Activated naive CD4-positive, alpha-beta T cell treated with anti-CD3 and anti-CD28 coated beads, Interleukin-2, amount 10 ng/mL, durations not matched to agents 7 days and 5 days (primary cell): ENCODE data around the gene CDK5RAP2.
A peak's percentile ranks its signal among the peaks of the same experiment; 100 is the strongest.
"Not testable (repeated sequence)": the region's sequence is repeated elsewhere in the genome, so short reads cannot be mapped to it uniquely, and the experiment has no call there.

Experiments
- CTCF ChIA-PET: fragments of 350-600 bp; sonication (Branson Sonifier 250); formaldehyde crosslinking; loops from one replicate; lab custom pipeline; 2021; ENCODE audit warnings: antibody characterized with exemption; lab: Charles Lee
- DNase-seq: peaks from one replicate; pipeline ENCODE4 v3.0.0-alpha.2; 2020
- H3K27ac Mint-ChIP-seq: one replicate; pipeline ENCODE4 v1.8.0; 2021; ENCODE audit warnings: mild to moderate bottlenecking, moderate library complexity, mixed read lengths
- H3K27me3 Mint-ChIP-seq: one replicate; pipeline ENCODE4 v1.8.0; 2021; ENCODE audit warnings: mild to moderate bottlenecking, mixed read lengths
- H3K36me3 Mint-ChIP-seq: one replicate; pipeline ENCODE4 v1.8.0; 2021; ENCODE audit warnings: mixed read lengths
- H3K4me1 Mint-ChIP-seq: one replicate; pipeline ENCODE4 v1.8.0; 2021; ENCODE audit warnings: mixed read lengths
- H3K4me3 Mint-ChIP-seq: one replicate; pipeline ENCODE4 v1.8.0; 2021; ENCODE audit warnings: mild to moderate bottlenecking, moderate library complexity, mixed read lengths
- H3K9me3 Mint-ChIP-seq: one replicate; pipeline ENCODE4 v1.8.0; 2021; ENCODE audit warnings: mixed read lengths

The CDK5RAP2 gene

DNA sequence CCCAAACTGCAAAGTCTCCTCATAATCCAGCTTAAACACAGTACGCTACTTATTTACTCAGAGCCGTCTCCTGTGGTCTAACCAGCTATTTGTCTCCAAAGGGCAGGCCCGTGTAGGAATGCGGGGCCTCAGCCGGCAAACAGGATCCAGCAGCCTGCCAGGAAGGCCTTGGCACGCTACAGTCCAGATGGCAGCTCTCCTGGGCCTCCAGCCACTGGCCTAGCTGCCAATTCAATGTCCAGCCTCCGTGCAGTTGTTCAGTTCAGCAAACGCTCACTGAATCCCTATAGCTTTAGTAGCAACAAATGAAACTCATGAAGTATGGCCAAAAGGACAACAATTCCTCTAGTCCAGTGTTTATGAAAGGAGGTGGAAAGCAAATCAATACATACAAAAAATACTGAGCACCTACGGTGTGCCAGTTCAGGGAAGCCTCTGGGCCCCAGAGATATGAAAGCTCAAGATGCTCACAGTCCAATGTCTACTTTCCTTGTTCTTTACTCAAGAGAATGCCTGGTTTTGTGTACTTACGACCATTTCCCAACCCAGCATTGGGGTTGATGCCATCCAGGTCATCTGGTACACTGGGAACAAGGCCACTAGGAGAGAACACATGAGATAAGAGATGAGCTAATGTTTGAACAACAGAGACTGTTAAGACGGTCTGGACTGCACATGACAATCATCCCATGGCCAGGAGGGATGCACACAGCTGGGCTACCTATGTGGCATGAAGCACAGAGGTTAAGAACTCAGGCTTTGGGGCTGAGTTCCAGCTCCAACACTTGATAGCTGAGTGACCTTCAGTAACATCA lies 8.3 kb downstream of the CDK5RAP2 start:
- no peak for DNase-seq

GRCh38 chr9:120570296-120570695 lies 9.7 kb downstream of the CDK5RAP2 start:
- DNase-seq = no peak
- Mint-ChIP-seq H3K9me3 (no peaks in the 10 kb centered on the region), H3K4me3 (no peak overlapping the region), H3K27me3 (no peaks in the 10 kb centered on the region), H3K36me3 (peaks cover 45% of the 10 kb centered on the region), H3K27ac (no peak overlapping the region), H3K4me1 (no peaks in the 10 kb centered on the region)
- CTCF ChIA-PET = no interaction called here

More for the DNA sequence above, 8.3 kb downstream of the CDK5RAP2 start:
- Mint-ChIP-seq H3K4me3 (no peak overlapping the region), H3K4me1 (peaks cover 9% of the 10 kb centered on the region), H3K27me3 (no peaks in the 10 kb centered on the region), H3K9me3 (no peaks in the 10 kb centered on the region), H3K27ac (no peak overlapping the region), H3K36me3 (peaks cover 48% of the 10 kb centered on the region)
- CTCF ChIA-PET = no interaction called here

DNA sequence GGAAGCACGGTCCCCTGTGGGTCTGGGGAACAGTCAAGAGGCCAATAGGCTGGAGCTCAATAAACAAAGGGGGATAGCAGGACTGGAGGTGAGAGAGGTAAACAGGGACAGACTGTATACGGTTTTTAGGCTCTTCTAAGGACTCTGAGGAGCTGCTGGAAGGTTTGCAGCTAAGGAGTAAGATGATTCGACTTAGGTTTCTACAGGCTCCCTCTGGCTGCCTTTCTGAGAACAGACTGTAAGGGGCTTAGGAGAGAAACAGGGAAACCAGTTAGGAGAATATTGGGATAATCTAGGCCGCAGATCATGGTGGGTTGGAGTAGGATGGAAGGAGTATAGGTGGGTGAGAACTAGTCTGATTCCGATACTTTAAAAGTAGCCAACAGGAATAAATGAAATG lies 10.4 kb downstream of the CDK5RAP2 start:
- DNase-seq = no peak
- H3K36me3 Mint-ChIP-seq = peaks cover 52% of the 10 kb centered on the region
- CTCF ChIA-PET = no interaction called here
- no peaks in the 10 kb centered on the region for H3K27me3 Mint-ChIP-seq
- H3K4me3 Mint-ChIP-seq = no peak overlapping the region
- H3K27ac Mint-ChIP-seq = no peak overlapping the region
- no peaks in the 10 kb centered on the region for H3K9me3 Mint-ChIP-seq
- H3K4me1 Mint-ChIP-seq = no peaks in the 10 kb centered on the region

- DNase-seq = no peak
- CTCF ChIA-PET = no interaction called here
- Mint-ChIP-seq H3K27me3 (no peaks in the 10 kb centered on the region), H3K9me3 (no peaks in the 10 kb centered on the region), H3K36me3 (peaks cover 55% of the 10 kb centered on the region), H3K4me3 (no peak overlapping the region), H3K27ac (no peak overlapping the region), H3K4me1 (no peaks in the 10 kb centered on the region)
These were observed 11.2 kb downstream of the CDK5RAP2 start for GRCh38 chr9:120568816-120569215.

DNA sequence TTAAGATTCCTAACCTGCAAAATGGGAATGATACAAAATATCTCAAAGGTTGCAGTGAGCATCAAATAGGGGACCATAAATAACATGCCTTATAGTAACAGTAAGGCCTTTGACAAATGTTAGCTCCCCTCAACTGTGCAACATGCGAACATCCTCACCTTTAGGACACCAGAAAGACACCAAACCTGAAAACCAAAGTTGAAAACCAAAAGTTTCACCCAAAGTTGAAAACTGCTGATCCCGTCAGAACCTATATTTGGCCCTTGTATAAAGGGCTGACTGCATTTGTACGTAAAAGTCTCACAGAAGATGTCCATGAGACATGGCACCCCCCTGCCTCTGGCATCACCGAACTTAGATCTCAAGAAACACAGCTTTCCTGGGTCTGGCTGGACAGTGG lies 12.1 kb downstream of the CDK5RAP2 start:
- Mint-ChIP-seq H3K4me3 (no peak overlapping the region), H3K36me3 (peaks cover 60% of the 10 kb centered on the region), H3K27me3 (no peaks in the 10 kb centered on the region), H3K4me1 (no peaks in the 10 kb centered on the region), H3K9me3 (no peaks in the 10 kb centered on the region), H3K27ac (no peak overlapping the region)
- DNase-seq = no peak
- CTCF ChIA-PET = no interaction called here

DNA sequence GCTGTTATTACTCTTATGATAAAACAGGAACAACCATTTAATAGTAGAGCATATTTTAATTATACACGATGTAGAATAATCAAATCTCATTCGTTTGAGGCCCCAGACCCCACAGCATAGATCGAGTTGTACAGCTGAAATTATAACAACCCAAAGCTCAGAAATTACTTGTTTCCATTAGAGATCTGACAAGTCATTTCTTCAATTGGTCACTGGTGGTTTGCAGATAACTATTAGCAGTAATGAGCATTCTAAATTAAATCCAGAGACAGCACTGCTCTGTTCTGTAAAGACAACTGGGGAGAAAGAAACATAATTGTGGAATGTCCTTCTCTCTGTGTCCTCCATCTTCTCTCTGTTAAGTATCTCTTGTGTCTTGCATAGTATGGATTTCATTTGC lies 12.9 kb downstream of the CDK5RAP2 start:
- no peak overlapping the region for H3K27ac Mint-ChIP-seq
- no peak for DNase-seq
- CTCF ChIA-PET = no interaction called here

GRCh38 chr9:120564589-120564988 lies 15.4 kb downstream of the CDK5RAP2 start:
- H3K27me3 Mint-ChIP-seq = no peaks in the 10 kb centered on the region
- DNase-seq = no peak
- H3K4me3 Mint-ChIP-seq = no peak overlapping the region
- no peaks in the 10 kb centered on the region for H3K9me3 Mint-ChIP-seq
- no peaks in the 10 kb centered on the region for H3K4me1 Mint-ChIP-seq
- CTCF ChIA-PET = no interaction called here
- no peak overlapping the region for H3K27ac Mint-ChIP-seq
- H3K36me3 Mint-ChIP-seq = peaks cover 62% of the 10 kb centered on the region

More for the DNA sequence above, 12.9 kb downstream of the CDK5RAP2 start:
- Mint-ChIP-seq H3K9me3 (no peaks in the 10 kb centered on the region), H3K27me3 (no peaks in the 10 kb centered on the region), H3K36me3 (peaks cover 65% of the 10 kb centered on the region), H3K4me3 (no peak overlapping the region), H3K4me1 (no peaks in the 10 kb centered on the region)

DNA sequence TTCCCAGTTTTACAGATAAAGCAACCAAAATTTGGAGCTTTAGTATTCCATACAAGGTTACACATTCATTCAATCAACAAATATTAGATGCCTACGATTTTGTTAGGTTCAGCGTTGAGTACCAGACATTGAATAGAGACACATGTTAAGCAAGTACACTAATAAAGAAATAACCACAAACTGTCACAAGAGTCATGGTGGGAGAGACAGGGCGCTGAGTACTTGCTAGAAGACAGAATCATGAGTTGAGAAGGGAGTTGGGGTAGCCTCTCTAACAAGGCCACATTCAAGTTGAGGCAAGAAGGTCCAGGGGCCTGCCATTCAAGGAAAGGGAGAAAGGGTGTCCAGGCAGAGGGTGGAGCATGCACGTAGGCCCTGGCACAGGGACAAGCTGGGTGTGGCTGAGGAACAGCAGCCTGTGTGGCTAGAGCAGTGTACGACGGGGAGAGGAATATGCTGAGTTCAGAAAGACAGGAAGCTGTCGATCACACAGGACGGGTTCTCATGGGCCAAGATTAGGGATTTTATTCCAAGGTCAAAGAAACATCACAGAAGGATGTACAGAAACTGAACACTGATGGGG lies 17.0 kb downstream of the CDK5RAP2 start:
- no peaks in the 10 kb centered on the region for H3K4me1 Mint-ChIP-seq
- peaks cover 59% of the 10 kb centered on the region for H3K36me3 Mint-ChIP-seq
- H3K27me3 Mint-ChIP-seq = no peaks in the 10 kb centered on the region
- CTCF ChIA-PET = no interaction called here
- no peak overlapping the region for H3K27ac Mint-ChIP-seq
- no peaks in the 10 kb centered on the region for H3K9me3 Mint-ChIP-seq
- H3K4me3 Mint-ChIP-seq = no peak overlapping the region
- DNase-seq = no peak

DNA sequence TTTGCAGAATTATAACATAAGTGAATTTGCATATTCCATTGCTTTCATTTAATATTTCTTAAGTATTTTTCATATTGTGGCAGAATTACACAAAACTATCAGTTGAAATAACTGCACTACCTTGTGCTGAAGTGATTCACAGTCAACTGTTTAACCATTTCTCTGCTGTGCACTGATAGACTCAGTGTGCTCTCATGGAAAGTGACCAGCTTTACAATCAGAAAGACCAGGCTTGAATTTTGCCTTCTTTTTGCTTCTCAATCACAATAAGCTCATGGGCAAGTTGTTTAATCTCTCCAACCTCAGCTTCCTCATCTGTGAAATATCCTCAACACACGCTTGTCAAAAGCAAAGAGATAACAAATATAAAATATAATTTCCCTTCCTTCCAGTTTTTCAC lies 18.3 kb downstream of the CDK5RAP2 start:
- no peak for DNase-seq
- CTCF ChIA-PET = no interaction called here
- Mint-ChIP-seq H3K27me3 (no peaks in the 10 kb centered on the region), H3K36me3 (peaks cover 56% of the 10 kb centered on the region), H3K4me3 (no peak overlapping the region), H3K4me1 (no peaks in the 10 kb centered on the region), H3K27ac (no peak overlapping the region), H3K9me3 (no peaks in the 10 kb centered on the region)

DNA sequence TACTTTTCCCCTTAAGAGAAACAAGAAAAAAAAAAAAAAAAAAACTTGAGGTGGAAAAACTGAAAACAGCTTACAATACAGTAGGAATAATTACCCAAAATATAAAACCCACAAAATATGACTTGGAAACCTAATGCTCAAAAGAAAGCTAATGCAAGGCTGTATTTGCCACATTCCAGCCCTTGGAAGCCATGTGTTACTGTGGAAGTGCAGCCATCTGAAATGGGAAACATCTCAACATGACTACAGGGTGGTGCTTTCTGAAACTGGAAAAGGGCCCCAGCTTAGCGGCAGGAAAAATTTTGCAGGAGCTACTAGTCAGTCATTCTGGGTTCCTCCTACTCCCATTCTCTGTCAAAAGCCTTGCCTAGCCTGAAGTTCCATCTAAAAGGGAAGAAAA lies 20.4 kb downstream of the CDK5RAP2 start:
- DNase-seq = no peak
- Mint-ChIP-seq H3K4me3 (no peak overlapping the region), H3K4me1 (no peaks in the 10 kb centered on the region), H3K36me3 (peaks cover 55% of the 10 kb centered on the region), H3K27me3 (no peaks in the 10 kb centered on the region), H3K9me3 (no peaks in the 10 kb centered on the region), H3K27ac (no peak overlapping the region)
- CTCF ChIA-PET = interaction anchor here (0.7 to 0.8 kb wide), 2 partner anchors 16 to 19 kb away, joined by 3 read pairs; no protein-coding TSS in a partner anchor

GRCh38 chr9:120558454-120558853 lies 21.5 kb downstream of the CDK5RAP2 start:
- CTCF ChIA-PET = no interaction called here
- DNase-seq = no peak
- no peaks in the 10 kb centered on the region for H3K27me3 Mint-ChIP-seq
- no peaks in the 10 kb centered on the region for H3K4me1 Mint-ChIP-seq
- H3K36me3 Mint-ChIP-seq = peaks cover 54% of the 10 kb centered on the region
- H3K9me3 Mint-ChIP-seq = no peaks in the 10 kb centered on the region
- H3K4me3 Mint-ChIP-seq = no peak overlapping the region
- H3K27ac Mint-ChIP-seq = peak overlapping the region; percentile 12

GRCh38 chr9:120557205-120557604 lies 22.8 kb downstream of the CDK5RAP2 start:
- Mint-ChIP-seq H3K27me3 (no peaks in the 10 kb centered on the region), H3K27ac (no peak overlapping the region), H3K9me3 (no peaks in the 10 kb centered on the region), H3K36me3 (peaks cover 49% of the 10 kb centered on the region), H3K4me1 (no peaks in the 10 kb centered on the region), H3K4me3 (no peak overlapping the region)
- DNase-seq = no peak
- CTCF ChIA-PET = no interaction called here

- CTCF ChIA-PET = no interaction called here
- Mint-ChIP-seq H3K27me3 (no peaks in the 10 kb centered on the region), H3K36me3 (peaks cover 46% of the 10 kb centered on the region), H3K27ac (no peak overlapping the region), H3K4me3 (no peak overlapping the region), H3K4me1 (no peaks in the 10 kb centered on the region), H3K9me3 (no peaks in the 10 kb centered on the region)
- DNase-seq = no peak
These were observed 23.2 kb downstream of the CDK5RAP2 start for GRCh38 chr9:120556775-120557174.

DNA sequence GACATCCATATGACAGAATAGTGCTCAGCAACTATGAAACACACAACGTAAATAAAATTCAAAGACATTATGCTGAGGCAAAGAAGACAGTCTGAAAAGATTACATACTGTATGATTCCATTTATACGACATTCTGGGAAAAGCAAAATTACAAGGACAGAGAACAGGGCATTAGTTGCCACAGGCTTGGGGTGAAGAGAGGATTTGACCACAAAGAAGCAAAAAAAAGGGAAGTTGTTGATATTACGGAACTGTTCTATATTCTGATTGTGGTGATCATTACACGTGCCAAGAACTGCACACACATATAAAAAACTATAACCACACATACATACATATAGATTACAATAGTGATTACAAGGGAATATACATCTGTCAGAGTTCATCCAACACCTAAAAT lies 24.1 kb downstream of the CDK5RAP2 start:
- no peak overlapping the region for H3K27ac Mint-ChIP-seq
- no peaks in the 10 kb centered on the region for H3K27me3 Mint-ChIP-seq
- no peak overlapping the region for H3K4me3 Mint-ChIP-seq
- CTCF ChIA-PET = interaction anchor here (0.6 to 0.7 kb wide), 3 partner anchors 14 to 893 kb away, joined by 3 read pairs; no protein-coding TSS in a partner anchor
- no peak for DNase-seq
- H3K9me3 Mint-ChIP-seq = no peaks in the 10 kb centered on the region
- H3K36me3 Mint-ChIP-seq = peaks cover 54% of the 10 kb centered on the region
- no peaks in the 10 kb centered on the region for H3K4me1 Mint-ChIP-seq

GRCh38 chr9:120552210-120552704 lies 27.7 kb downstream of the CDK5RAP2 start:
- H3K9me3 Mint-ChIP-seq, H3K27ac Mint-ChIP-seq, CTCF ChIA-PET, H3K4me3 Mint-ChIP-seq, H3K27me3 Mint-ChIP-seq, H3K4me1 Mint-ChIP-seq, DNase-seq: not testable (repeated sequence)
- H3K36me3 Mint-ChIP-seq = peaks cover 63% of the 10 kb centered on the region
